Skeletal muscle satellite cell (primary cell): ENCODE data around the gene TSC22D4. TPM values are rescaled to one million over a fixed set of nuclear protein-coding genes. Genes with fewer than 3 reads are reported as not detected.
"Not testable (repeated sequence)": the region's sequence is repeated elsewhere in the genome, so short reads cannot be mapped to it uniquely, and the experiment has no call there.

ENCODE experiments used
- H3K27me3 ChIP-seq: 2 replicates; pipeline ENCODE4 v1.7.0; 2013; ENCODE audit warnings: low read length; ENCODE audit not compliant: control insufficient read depth, insufficient read depth
- H3K36me3 ChIP-seq: 2 replicates; pipeline ENCODE4 v1.7.0; 2013; ENCODE audit warnings: mild to moderate bottlenecking, control low read depth, low read length; ENCODE audit not compliant: insufficient read depth
- H3K4me1 ChIP-seq: 2 replicates; pipeline ENCODE4 v1.7.0; 2013; ENCODE audit warnings: low read length; ENCODE audit not compliant: control insufficient read depth, insufficient read depth
- H3K4me2 ChIP-seq: 2 replicates; pipeline ENCODE4 v1.7.0; 2013; ENCODE audit warnings: mild to moderate bottlenecking, low read length
- H3K4me3 ChIP-seq: 2 replicates; pipeline ENCODE4 v1.7.0; 2013; ENCODE audit warnings: low read length
- H3K9ac ChIP-seq: 2 replicates; pipeline ENCODE4 v1.7.0; 2013; ENCODE audit warnings: mild to moderate bottlenecking, low read depth, low read length, moderate library complexity
- H3K9me3 ChIP-seq: replicated peaks from 2 replicates; pipeline ENCODE4 v1.7.0; 2013; ENCODE audit warnings: mild to moderate bottlenecking, control low read depth, low read length
- total RNA-seq: library from RNA; depleted of rRNA; stranded (reverse); fragments of >200 nt; gene quantifications from 2 replicates; pipeline ENCODE4 v1.2.3, GENCODE V29; 2012; rRNA removed

The TSC22D4 gene
- total RNA-seq = 34.5 and 41.9 TPM in 2 replicates

GRCh38 chr7:100478958-100479660 is at the start of gene TSC22D4:
Gene TSC22D4 (minus strand): TSS chr7:100479214. CDS start chr7:100478038, 1,176 bp downstream.
- H3K4me1 ChIP-seq = peaks cover 30% of the 10 kb centered on the region
- peak within 1 kb of the TSS; percentile 91 for H3K9ac ChIP-seq
- H3K9me3 ChIP-seq = no peaks in the 10 kb centered on the region
- H3K27me3 ChIP-seq = no peaks in the 10 kb centered on the region
- peak within 1 kb of the TSS; percentile 96 for H3K4me3 ChIP-seq
- peaks cover 15% of the 10 kb centered on the region for H3K36me3 ChIP-seq
- H3K4me2 ChIP-seq = peak within 1 kb of the TSS; percentile 98

GRCh38 chr7:100528108-100528866 is 49.3 kb upstream of the TSC22D4 start:
- H3K4me1 ChIP-seq, H3K27me3 ChIP-seq, H3K4me2 ChIP-seq, H3K9ac ChIP-seq, H3K36me3 ChIP-seq, H3K4me3 ChIP-seq, H3K9me3 ChIP-seq: not testable (repeated sequence)

GRCh38 chr7:100523192-100523591 is 44.2 kb upstream of the TSC22D4 start:
- H3K4me1 ChIP-seq, H3K27me3 ChIP-seq, H3K4me3 ChIP-seq, H3K9ac ChIP-seq, H3K4me2 ChIP-seq, H3K9me3 ChIP-seq, H3K36me3 ChIP-seq: not testable (repeated sequence)

- not testable (repeated sequence) for H3K4me3 ChIP-seq
Measured at GRCh38 chr7:100521909-100522593, 43.0 kb upstream of the TSC22D4 start.

GRCh38 chr7:100521076-100521475 is 42.1 kb upstream of the TSC22D4 start:
- no peaks in the 10 kb centered on the region for H3K9me3 ChIP-seq

More at GRCh38 chr7:100521909-100522593, 43.0 kb upstream of the TSC22D4 start:
- H3K4me1 ChIP-seq, H3K9ac ChIP-seq, H3K4me2 ChIP-seq, H3K9me3 ChIP-seq, H3K36me3 ChIP-seq, H3K27me3 ChIP-seq: not testable (repeated sequence)

GRCh38 chr7:100520138-100520537 is 41.1 kb upstream of the TSC22D4 start:
- Histone ChIP-seq H3K9ac (no peak overlapping the region), H3K36me3 (no peaks in the 10 kb centered on the region), H3K27me3 (no peaks in the 10 kb centered on the region), H3K4me1 (peaks cover 16% of the 10 kb centered on the region), H3K4me3 (no peak overlapping the region), H3K9me3 (no peaks in the 10 kb centered on the region), H3K4me2 (no peak overlapping the region)

More at GRCh38 chr7:100521076-100521475, 42.1 kb upstream of the TSC22D4 start:
- no peaks in the 10 kb centered on the region for H3K36me3 ChIP-seq
- H3K4me2 ChIP-seq = no peak overlapping the region
- H3K4me1 ChIP-seq = peaks cover 7% of the 10 kb centered on the region
- H3K27me3 ChIP-seq = no peaks in the 10 kb centered on the region
- no peak overlapping the region for H3K4me3 ChIP-seq
- no peak overlapping the region for H3K9ac ChIP-seq

- no peak overlapping the region for H3K9ac ChIP-seq
- no peak overlapping the region for H3K4me3 ChIP-seq
- H3K9me3 ChIP-seq = no peaks in the 10 kb centered on the region
Measured at GRCh38 chr7:100519580-100519979, 40.6 kb upstream of the TSC22D4 start.

GRCh38 chr7:100517305-100517704 is 38.3 kb upstream of the TSC22D4 start:
- H3K9me3 ChIP-seq = no peaks in the 10 kb centered on the region
- no peak overlapping the region for H3K4me3 ChIP-seq
- H3K36me3 ChIP-seq = no peaks in the 10 kb centered on the region
- peaks cover 22% of the 10 kb centered on the region for H3K4me1 ChIP-seq
- no peak overlapping the region for H3K9ac ChIP-seq
- H3K4me2 ChIP-seq = no peak overlapping the region
- H3K27me3 ChIP-seq = no peaks in the 10 kb centered on the region

More at GRCh38 chr7:100519580-100519979, 40.6 kb upstream of the TSC22D4 start:
- Histone ChIP-seq H3K4me2 (no peak overlapping the region), H3K27me3 (no peaks in the 10 kb centered on the region), H3K36me3 (no peaks in the 10 kb centered on the region), H3K4me1 (peaks cover 22% of the 10 kb centered on the region)

- no peak overlapping the region for H3K4me3 ChIP-seq
Measured at GRCh38 chr7:100516135-100516812, 37.3 kb upstream of the TSC22D4 start.

GRCh38 chr7:100515072-100515532 is 36.1 kb upstream of the TSC22D4 start:
- no peaks in the 10 kb centered on the region for H3K36me3 ChIP-seq
- no peak overlapping the region for H3K9ac ChIP-seq
- H3K4me2 ChIP-seq = peak overlapping the region; percentile 23
- H3K27me3 ChIP-seq = no peaks in the 10 kb centered on the region
- H3K9me3 ChIP-seq = no peaks in the 10 kb centered on the region
- peaks cover 22% of the 10 kb centered on the region for H3K4me1 ChIP-seq
- no peak overlapping the region for H3K4me3 ChIP-seq

More at GRCh38 chr7:100516135-100516812, 37.3 kb upstream of the TSC22D4 start:
- Histone ChIP-seq H3K36me3 (no peaks in the 10 kb centered on the region), H3K27me3 (no peaks in the 10 kb centered on the region), H3K4me1 (peaks cover 22% of the 10 kb centered on the region), H3K9me3 (no peaks in the 10 kb centered on the region), H3K9ac (no peak overlapping the region), H3K4me2 (no peak overlapping the region)
